Spleen (tissue), 11 donors: ENCODE measurements around the gene MAZ. TPM values are rescaled to one million over a fixed set of nuclear protein-coding genes. Genes with fewer than 3 reads are reported as not detected.

Experiments used
- DNase-seq: peaks from one replicate; pipeline ENCODE4 v3.0.0-alpha.2; 2020
- H3K27ac ChIP-seq, 8 donors: fragments of 200-600 bp; sonication (generic) in 7 of 8; 1 replicate in 4 of 8; 2 replicates in 4 of 8; pipeline versions ENCODE4 v1.5.0 to v1.8.0; 2016 to 2021; ENCODE audit warnings: inconsistent platforms in 4 of 8, mild to moderate bottlenecking in 4 of 8, moderate library complexity in 1 of 8
- H3K27me3 ChIP-seq, 7 donors: fragments of 200-600 bp; sonication (generic) in 6 of 7; replicated peaks in 1 of 7; 1 replicate in 4 of 7; 2 replicates in 3 of 7; pipeline versions ENCODE4 v1.5.0 to v1.8.0; 2016 to 2021; ENCODE audit warnings: inconsistent platforms in 3 of 7, mild to moderate bottlenecking in 1 of 7
- H3K36me3 ChIP-seq, 6 donors: fragments of 200-600 bp; sonication (generic) in 5 of 6; 1 replicate in 4 of 6; 2 replicates in 2 of 6; pipeline versions ENCODE4 v1.5.0 to v1.8.0; 2016 to 2021; ENCODE audit warnings: inconsistent platforms in 2 of 6
- H3K4me1 ChIP-seq, 6 donors: fragments of 200-600 bp; sonication (generic) in 5 of 6; 1 replicate in 3 of 6; 2 replicates in 3 of 6; pipeline versions ENCODE4 v1.5.0 to v1.8.0; 2016 to 2021; ENCODE audit warnings: inconsistent platforms in 3 of 6
- H3K4me3 ChIP-seq, 8 donors: fragments of 200-600 bp; sonication (generic) in 7 of 8; 1 replicate in 4 of 8; 2 replicates in 4 of 8; pipeline versions ENCODE4 v1.5.0 to v1.8.0; 2016 to 2021; ENCODE audit warnings: inconsistent platforms in 4 of 8, mild to moderate bottlenecking in 4 of 8, moderate library complexity in 2 of 8
- H3K9me3 ChIP-seq, 8 donors: fragments of 200-600 bp; sonication (generic) in 7 of 8; 1 replicate in 4 of 8; 2 replicates in 4 of 8; pipeline versions ENCODE4 v1.5.0 to v1.8.0; 2016 to 2021; ENCODE audit warnings: inconsistent platforms in 4 of 8
- CTCF ChIP-seq, 11 experiments: fragments of 200-600 bp in 7 of 11; fragments of 450-650 bp in 4 of 11; sonication (generic) in 4 of 11; IDR thresholded peaks in 8 of 11; conservative IDR thresholded peaks in 3 of 11; 1 replicate in 7 of 11; 2 replicates in 4 of 11; pipeline versions ENCODE4 v1.4.0 to v1.8.0; 2016 to 2021; ENCODE audit warnings: antibody characterized with exemption in 11 of 11, inconsistent platforms in 4 of 11, mild to moderate bottlenecking in 1 of 11
- POLR2A ChIP-seq, 3 donors: fragments of 450-650 bp; IDR thresholded peaks; one replicate each; pipeline ENCODE4 v1.5.1; 2017; ENCODE audit warnings: antibody characterized with exemption in 3 of 3, mild to moderate bottlenecking in 1 of 3
- POLR2AphosphoS5 ChIP-seq, 3 donors: sonication (generic); formaldehyde crosslinking; IDR thresholded peaks; one replicate each; pipeline ENCODE4 v1.5.1; 2017; ENCODE audit warnings: antibody characterized with exemption in 3 of 3
- WGBS, 5 donors: extraction: QIAGEN DNeasy Blood & Tissue Kit in 3 of 5; methylation state at CpG; one replicate each; pipeline versions ENCODE4 v1.1.5 to v1.1.7; 2013 to 2018; 5-methylcytosine and 5-hydroxymethylcytosine counted together
- intact Hi-C: fragments of 100-400 bp; cut with DNase I; formaldehyde crosslinking; loops from one replicate; pipeline ENCODE4 v1.15.0; 2023; ENCODE audit warnings: low total_unique reads
- polyA plus RNA-seq, 3 donors: library from polyadenylated mRNA; stranded (reverse); fragments of 200-250 nt; gene quantifications; one replicate each; pipeline ENCODE4 v1.2.1, GENCODE V29; 2013
- total RNA-seq, 7 donors: library from RNA; depleted of rRNA in 3 of 7; stranded (reverse); fragments of >200 nt in 3 of 7; fragmentation: NEBNext Ultra II Directional in 4 of 7; extraction: Animal tissue kit (Norgen Biotek cat#: 25700) in 4 of 7; gene quantifications; one replicate each; pipeline versions ENCODE4 v1.1.0 to v1.2.1, GENCODE V29; 2016 to 2021
- donor health status: healthy with polysubstance abuse.
- donor health status: DM: no; HTN: no; CAD: no; lungs with moderate emphysema.
- donor health status: DM: no; HTN: no; CAD: no.
- donor health status: Bipolar disorder and iron deficiency.
- donor health status: healthy.
- donor health status: DM: no; HTN: no; CAD: no.
- donor health status: DM: yes; HTN: yes; CAD: no.

The MAZ gene
- total and polyA plus RNA-seq, 10 donors: 82.7 to 157 (median 113) TPM

GRCh38 chr16:29765167-29766032 lies 40.9 kb upstream of the MAZ start:
- no peak for TF ChIP-seq POLR2A (IDR thresholded peaks at IDR 0.05)
- TF ChIP-seq POLR2AphosphoS5 (IDR thresholded peaks at IDR 0.05): no peak
- TF ChIP-seq CTCF (IDR thresholded peaks at IDR 0.05 in 8 of 11, conservative IDR thresholded peaks at IDR 0.05 in 3 of 11): no peak
- peaks cover 0 to 6% (median 0%) of the 10 kb centered on the region in 6 donors for H3K4me1 ChIP-seq
- H3K27ac ChIP-seq: no peak overlapping the region
- no peaks in the 10 kb centered on the region for H3K36me3 ChIP-seq
- H3K27me3 ChIP-seq: peaks cover 0 to 6% (median 0%) of the 10 kb centered on the region in 7 donors
- intact Hi-C loops: no loop called here
- WGBS, 5 donors: 74 to 79% (median 76%) methylated on average over 15 of the region's 15 CpGs
- H3K4me3 ChIP-seq: no peak overlapping the region
- no peaks in the 10 kb centered on the region for H3K9me3 ChIP-seq
- DNase-seq: no peak

GRCh38 chr16:29766571-29766970 lies 39.8 kb upstream of the MAZ start:
- DNase-seq: no peak
- Histone ChIP-seq H3K4me3 (no peak overlapping the region), H3K9me3 (no peaks in the 10 kb centered on the region), H3K27ac (no peak overlapping the region), H3K36me3 (no peaks in the 10 kb centered on the region), H3K27me3 (no peaks in the 10 kb centered on the region), H3K4me1 (peaks cover 0 to 12% (median 0%) of the 10 kb centered on the region in 6 donors)
- no peak for TF ChIP-seq CTCF (IDR thresholded peaks at IDR 0.05 in 8 of 11, conservative IDR thresholded peaks at IDR 0.05 in 3 of 11)
- TF ChIP-seq POLR2A (IDR thresholded peaks at IDR 0.05): no peak
- no peak for TF ChIP-seq POLR2AphosphoS5 (IDR thresholded peaks at IDR 0.05)
- intact Hi-C loops: no loop called here
- WGBS, 5 donors: 77 to 86% (median 82%) methylated on average over 3 of the region's 3 CpGs

- no peaks in the 10 kb centered on the region for H3K36me3 ChIP-seq
- H3K27ac ChIP-seq: no peak overlapping the region
- no peaks in the 10 kb centered on the region for H3K27me3 ChIP-seq
- no peak for DNase-seq
- WGBS, 5 donors: 90 to 98% (median 93%) methylated on average over 3 of the region's 3 CpGs
- peaks cover 0 to 15% (median 0%) of the 10 kb centered on the region in 6 donors for H3K4me1 ChIP-seq
- intact Hi-C loops: no loop called here
- no peak overlapping the region for H3K4me3 ChIP-seq
- H3K9me3 ChIP-seq: no peaks in the 10 kb centered on the region
- TF ChIP-seq POLR2A (IDR thresholded peaks at IDR 0.05) (no peak), CTCF (IDR thresholded peaks at IDR 0.05 in 8 of 11, conservative IDR thresholded peaks at IDR 0.05 in 3 of 11) (no peak), POLR2AphosphoS5 (IDR thresholded peaks at IDR 0.05) (no peak)
Measured at GRCh38 chr16:29767062-29767461, 39.3 kb upstream of the MAZ start.

- Histone ChIP-seq H3K27ac (no peak overlapping the region), H3K9me3 (no peaks in the 10 kb centered on the region), H3K27me3 (no peaks in the 10 kb centered on the region), H3K36me3 (no peaks in the 10 kb centered on the region), H3K4me3 (no peak overlapping the region), H3K4me1 (peaks cover 0 to 16% (median 0%) of the 10 kb centered on the region in 6 donors)
- TF ChIP-seq POLR2A (IDR thresholded peaks at IDR 0.05) (no peak), CTCF (IDR thresholded peaks at IDR 0.05 in 8 of 11, conservative IDR thresholded peaks at IDR 0.05 in 3 of 11) (no peak)
- 74 to 86% (median 79%) methylated on average over 2 of the region's 2 CpGs for WGBS, 5 donors
- no peak for DNase-seq
- intact Hi-C loops: no loop called here
Measured at GRCh38 chr16:29769507-29769906, 36.8 kb upstream of the MAZ start.
